Stimulated activated CD8-positive, alpha-beta memory T cell treated with anti-CD3 and anti-CD28 coated beads, Interleukin-4, amount 100 ng/mL, for 4 hours (primary cell): ENCODE data around the gene ATP8B4.

Source experiments
- DNase-seq, 2 donors: peaks; one replicate each; pipeline ENCODE4 v3.0.0-alpha.2; 2020; ENCODE audit warnings: low read depth in 2 of 2, low spot score in 1 of 2

ATP8B4 gene

GRCh38 chr15:49868348-49868747 is 250.7 kb downstream of the ATP8B4 start:
- DNase-seq, result no peak

GRCh38 chr15:49865925-49866757 is 252.9 kb downstream of the ATP8B4 start:
- DNase-seq, result no peak

- no peak for DNase-seq
Measured at GRCh38 chr15:49864251-49864650, 254.8 kb downstream of the ATP8B4 start.

GRCh38 chr15:49863431-49864224 is 255.4 kb downstream of the ATP8B4 start:
- DNase-seq, result no peak

GRCh38 chr15:49860101-49860500 is 258.9 kb downstream of the ATP8B4 start:
- DNase-seq, result no peak

GRCh38 chr15:49857496-49858475 is 261.2 kb downstream of the ATP8B4 start:
- DNase-seq, result no peak

GRCh38 chr15:49855917-49856637 is 263.0 kb downstream of the ATP8B4 start:
- DNase-seq, result no peak

GRCh38 chr15:49852756-49853155 is 266.3 kb downstream of the ATP8B4 start:
- no peak for DNase-seq

GRCh38 chr15:49848807-49849206 is 270.2 kb downstream of the ATP8B4 start:
- DNase-seq, result no peak

- no peak for DNase-seq
Measured at GRCh38 chr15:49848282-49848724, 270.7 kb downstream of the ATP8B4 start.

GRCh38 chr15:49847423-49848281 is 271.4 kb downstream of the ATP8B4 start:
- DNase-seq, result no peak

- no peak for DNase-seq
Measured at GRCh38 chr15:49844390-49844789, 274.6 kb downstream of the ATP8B4 start.

- no peak for DNase-seq
Measured at GRCh38 chr15:49843725-49844124, 275.3 kb downstream of the ATP8B4 start.

- no peak for DNase-seq
Measured at GRCh38 chr15:49842031-49842730, 276.9 kb downstream of the ATP8B4 start.

- no peak for DNase-seq
Measured at GRCh38 chr15:49832511-49832910, 286.5 kb downstream of the ATP8B4 start.

GRCh38 chr15:49831206-49831965 is 287.6 kb downstream of the ATP8B4 start:
- DNase-seq, result no peak

- DNase-seq, result no peak
Measured at GRCh38 chr15:49830391-49830790, 288.6 kb downstream of the ATP8B4 start.

GRCh38 chr15:49827311-49827710 is 291.7 kb downstream of the ATP8B4 start:
- no peak for DNase-seq
